Measurements from ENCODE around the gene PCDHB9.
"Not testable (repeated sequence)": the region's sequence is repeated elsewhere in the genome, so short reads cannot be mapped to it uniquely, and the experiment has no call there.

PCDHB9 gene

GRCh38 chr5:141234109-141234667 is 47.2 kb downstream of the PCDHB9 start:
- no peak for DNase-seq (ENCODE audit: extremely low read depth in 1 of 2, low read depth in 1 of 2)

GRCh38 chr5:141235922-141236321 is 49.0 kb downstream of the PCDHB9 start:
- not testable (repeated sequence) for DNase-seq (ENCODE audit: extremely low read depth in 1 of 2, low read depth in 1 of 2)

GRCh38 chr5:141236516-141237313 is 49.8 kb downstream of the PCDHB9 start:
- no peak for DNase-seq (ENCODE audit: extremely low read depth in 1 of 2, low read depth in 1 of 2)

Measured in activated CD8-positive, alpha-beta memory T cell treated with anti-CD3 and anti-CD28 coated beads for 1 hour (primary cell).